Muscle of leg (tissue), 11 donors: ENCODE results near the gene NPIPA1. TPM values are rescaled to one million over a fixed set of nuclear protein-coding genes. Genes with fewer than 3 reads are reported as not detected.
"Not testable (repeated sequence)": the region's sequence is repeated elsewhere in the genome, so short reads cannot be mapped to it uniquely, and the experiment has no call there.

Experiments
- DNase-seq: peaks from one replicate; pipeline ENCODE4 v3.0.0; 2013
- H3K27ac ChIP-seq: one replicate; pipeline ENCODE4 v1.5.1; 2013; ENCODE audit warnings: mild to moderate bottlenecking, low read length, control low read depth
- H3K27me3 ChIP-seq: one replicate; pipeline ENCODE4 v1.6.1; 2013; ENCODE audit warnings: low read length; ENCODE audit not compliant: control insufficient read depth, insufficient read depth
- H3K36me3 ChIP-seq: one replicate; pipeline ENCODE4 v1.6.1; 2013; ENCODE audit warnings: low read length; ENCODE audit not compliant: control insufficient read depth, insufficient read depth
- H3K4me1 ChIP-seq: one replicate; pipeline ENCODE4 v1.6.1; 2013; ENCODE audit warnings: low read length; ENCODE audit not compliant: control insufficient read depth, insufficient read depth
- H3K4me3 ChIP-seq: one replicate; pipeline ENCODE4 v1.5.1; 2013; ENCODE audit warnings: low read length, control low read depth
- H3K9me3 ChIP-seq: replicated peaks from 2 replicates; pipeline ENCODE4 v1.6.1; 2013; ENCODE audit warnings: low read depth, low read length; ENCODE audit not compliant: control insufficient read depth
- WGBS: methylation state at CpG from one replicate; pipeline ENCODE4 v1.1.5; 2013; ENCODE audit warnings: missing lambda C conversion rate; ENCODE audit not compliant: insufficient coverage; 5-methylcytosine and 5-hydroxymethylcytosine counted together
- polyA plus RNA-seq, 8 donors: library from polyadenylated mRNA; unstranded; fragments of 120-200 nt; gene quantifications; one replicate each; pipeline versions ENCODE4 v1.2.1 to v1.2.3, GENCODE V29; 2013; ENCODE audit warnings: inconsistent platforms in 1 of 8, low replicate concordance in 1 of 8; ENCODE audit not compliant: insufficient read length in 8 of 8, insufficient read depth in 1 of 8
- total RNA-seq: library from RNA; stranded (reverse); fragments of 120-200 nt; gene quantifications from one replicate; pipeline ENCODE4 v1.2.4, GENCODE V29; 2013

Gene NPIPA1
- total and polyA plus RNA-seq, 9 donors = 77.6 to 132 (median 102) TPM

DNA sequence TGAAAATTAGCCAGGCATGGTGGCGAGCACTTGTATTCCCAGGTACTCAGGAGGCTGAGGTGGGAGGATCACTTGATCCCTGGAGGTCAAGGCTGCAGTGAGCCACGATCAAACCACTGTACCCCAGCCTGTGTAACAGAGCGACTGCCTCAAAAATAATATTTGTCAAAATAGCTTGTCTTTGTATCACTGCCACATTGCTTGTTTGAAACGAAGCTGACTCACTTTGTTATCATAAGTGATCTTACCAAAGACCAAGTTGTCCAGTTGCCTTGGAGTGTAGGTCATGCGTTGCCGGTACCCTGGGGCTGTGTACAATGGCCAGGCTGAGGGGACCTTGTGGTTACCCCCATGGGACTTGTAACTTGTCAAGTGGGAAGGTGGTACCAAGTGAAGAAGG, 59.5 kb downstream of the NPIPA1 start:
- H3K36me3 ChIP-seq = peaks cover 10% of the 10 kb centered on the region
- WGBS = 73% methylated on average over 3 of the region's 6 CpGs
- H3K27me3 ChIP-seq, H3K9me3 ChIP-seq, H3K4me3 ChIP-seq, DNase-seq, H3K27ac ChIP-seq, H3K4me1 ChIP-seq: not testable (repeated sequence)

DNA sequence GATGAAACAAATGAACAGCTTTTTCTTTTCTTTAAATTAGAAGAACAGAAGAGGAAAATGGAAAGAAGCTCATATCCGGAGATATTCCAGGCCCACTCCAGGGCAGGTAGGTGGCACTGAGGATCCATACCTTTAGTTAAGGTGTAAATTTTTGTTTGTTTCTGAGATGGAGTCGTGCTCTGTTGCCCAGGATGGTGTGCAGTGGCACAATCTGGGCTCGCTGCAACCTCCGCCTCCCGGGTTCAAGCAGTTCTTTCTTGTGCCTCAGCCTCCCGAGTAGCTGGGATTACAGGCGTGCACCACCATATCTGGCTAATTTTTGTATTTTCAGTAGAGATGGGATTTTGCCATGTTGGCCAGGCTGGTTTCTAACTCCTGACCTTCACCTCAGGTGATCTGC, 61.1 kb downstream of the NPIPA1 start:
- H3K9me3 ChIP-seq, H3K4me1 ChIP-seq, H3K27ac ChIP-seq, H3K4me3 ChIP-seq, H3K27me3 ChIP-seq, DNase-seq: not testable (repeated sequence)
- peaks cover 10% of the 10 kb centered on the region for H3K36me3 ChIP-seq
- WGBS = 98% methylated on average over 5 of the region's 7 CpGs

DNA sequence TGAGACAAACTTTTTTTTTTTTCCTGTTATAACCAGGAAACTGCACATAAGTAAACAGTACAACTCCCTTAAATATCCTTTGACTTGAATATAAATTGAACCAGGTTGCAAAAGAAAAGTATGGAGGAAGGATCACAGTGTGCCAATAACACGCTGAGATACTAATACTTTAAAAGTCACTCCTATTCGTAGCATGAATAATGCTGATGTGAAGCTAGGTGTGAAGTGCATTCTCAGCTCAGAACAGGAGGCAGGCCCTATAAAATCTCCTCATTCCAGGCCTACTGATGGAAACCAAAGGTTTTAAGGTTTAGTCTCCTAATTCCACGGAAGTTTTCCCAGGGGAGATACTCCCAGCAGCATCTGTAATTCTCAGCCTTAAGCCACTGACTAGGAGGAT, 62.6 kb downstream of the NPIPA1 start:
- DNase-seq, H3K9me3 ChIP-seq, H3K27me3 ChIP-seq, H3K27ac ChIP-seq, H3K4me1 ChIP-seq, H3K4me3 ChIP-seq: not testable (repeated sequence)
- H3K36me3 ChIP-seq = peaks cover 10% of the 10 kb centered on the region
- WGBS = 42% methylated on average over 1 of the region's 3 CpGs

Other genes starting within 250 kb of the NPIPA1 start
- gene PLA2G10, start 243.1 kb upstream of the NPIPA1 start, total RNA-seq = 0.18 TPM
- gene PLA2G10, start 243.1 kb upstream of the NPIPA1 start, polyA plus RNA-seq = under 1 TPM in 7 of 8 donors, not detected in 1; 0.28 to 0.73 (median 0.46) TPM
- gene NPIPA3, start 234.0 kb upstream of the NPIPA1 start, total RNA-seq = 0.66 TPM
- 10 to 100 TPM in 1 of 8 donors, 1 to 10 TPM in 5, under 1 TPM in 1, not detected in 1; 0.97 to 22.9 (median 5.7) TPM for gene NPIPA3, start 234.0 kb upstream of the NPIPA1 start, polyA plus RNA-seq
- gene NPIPA2, start 194.9 kb upstream of the NPIPA1 start, total RNA-seq = 0.31 TPM
- 10 to 100 TPM in 2 of 8 donors, 1 to 10 TPM in 4, not detected in 2; 3.5 to 16.3 (median 6.4) TPM for gene NPIPA2, start 194.9 kb upstream of the NPIPA1 start, polyA plus RNA-seq
- 40.3 TPM for gene NOMO1, start 103.7 kb upstream of the NPIPA1 start, total RNA-seq
- gene NOMO1, start 103.7 kb upstream of the NPIPA1 start, polyA plus RNA-seq = 10 to 100 TPM; 47.5 to 73.5 (median 60.7) TPM
- 40.8 TPM for gene PDXDC1, start 37.6 kb downstream of the NPIPA1 start, total RNA-seq
- 10 to 100 TPM; 34.8 to 58.8 (median 43.5) TPM for gene PDXDC1, start 37.6 kb downstream of the NPIPA1 start, polyA plus RNA-seq
- gene NTAN1, start 118.6 kb downstream of the NPIPA1 start, total RNA-seq = 34.9 TPM
- 10 to 100 TPM; 40.1 to 53.4 (median 45.1) TPM for gene NTAN1, start 118.6 kb downstream of the NPIPA1 start, polyA plus RNA-seq
- 33.1 TPM for gene RRN3, start 156.8 kb downstream of the NPIPA1 start, total RNA-seq
- 10 to 100 TPM; 24.8 to 31.1 (median 26.6) TPM for gene RRN3, start 156.8 kb downstream of the NPIPA1 start, polyA plus RNA-seq